Right atrium auricular region (tissue), 2 donors: ENCODE measurements around the gene MMEL1. TPM values are rescaled to one million over a fixed set of nuclear protein-coding genes. Genes with fewer than 3 reads are reported as not detected.

Experiments
- DNase-seq: peaks from one replicate; pipeline ENCODE4 v3.0.0-alpha.2; 2019; ENCODE audit warnings: low spot score
- H3K27ac ChIP-seq, 2 donors: fragments of 200-600 bp; sonication (generic); 1 replicate in 1 of 2; 2 replicates in 1 of 2; pipeline ENCODE4 v1.5.1; 2016 to 2019
- H3K27me3 ChIP-seq, 2 donors: fragments of 200-600 bp; sonication (generic); one replicate each; pipeline versions ENCODE4 v1.5.1 to v1.6.0; 2017 to 2019
- H3K36me3 ChIP-seq: fragments of 200-600 bp; sonication (generic); one replicate; pipeline ENCODE4 v1.5.1; 2016
- H3K4me1 ChIP-seq, 2 donors: fragments of 200-600 bp; sonication (generic); one replicate each; pipeline versions ENCODE4 v1.5.1 to v1.6.0; 2017 to 2019
- H3K4me3 ChIP-seq, 2 donors: fragments of 200-600 bp; sonication (generic); 1 replicate in 1 of 2; 2 replicates in 1 of 2; pipeline ENCODE4 v1.5.1; 2017 to 2019; ENCODE audit warnings: mild to moderate bottlenecking in 1 of 2, moderate library complexity in 1 of 2
- H3K9me3 ChIP-seq, 2 donors: fragments of 200-600 bp; sonication (generic); one replicate each; pipeline ENCODE4 v1.5.1; 2019
- CTCF ChIP-seq, 2 donors: fragments of 200-600 bp; sonication (generic); IDR thresholded peaks; one replicate each; pipeline ENCODE4 v1.5.1; 2019; ENCODE audit warnings: antibody characterized with exemption in 2 of 2
- total RNA-seq, 2 donors: library from RNA; depleted of rRNA; stranded (reverse); fragments of >200 nt; gene quantifications; one replicate each; pipeline ENCODE4 v1.1.0, GENCODE V29; 2016

The MMEL1 gene
- total RNA-seq, 2 donors from 2014 or later = not detected

- no peak for TF ChIP-seq CTCF (IDR thresholded peaks at IDR 0.05)
- no peaks in the 10 kb centered on the region for H3K27me3 ChIP-seq
- H3K4me3 ChIP-seq = no peak overlapping the region
- H3K36me3 ChIP-seq = no peaks in the 10 kb centered on the region
- no peak overlapping the region for H3K27ac ChIP-seq
- no peak for DNase-seq
- no peaks in the 10 kb centered on the region for H3K4me1 ChIP-seq
- H3K9me3 ChIP-seq = no peaks in the 10 kb centered on the region
Measured at GRCh38 chr1:2567083-2567679, 65.6 kb downstream of the MMEL1 start.

- Histone ChIP-seq H3K9me3 (no peaks in the 10 kb centered on the region), H3K4me3 (no peak overlapping the region), H3K4me1 (no peaks in the 10 kb centered on the region), H3K27me3 (no peaks in the 10 kb centered on the region), H3K27ac (no peak overlapping the region), H3K36me3 (peaks cover 6% of the 10 kb centered on the region)
- no peak for TF ChIP-seq CTCF (IDR thresholded peaks at IDR 0.05)
- no peak for DNase-seq
Measured at GRCh38 chr1:2566101-2567045, 66.4 kb downstream of the MMEL1 start.

GRCh38 chr1:2564815-2565374 is 67.9 kb downstream of the MMEL1 start:
- no peaks in the 10 kb centered on the region for H3K4me1 ChIP-seq
- H3K36me3 ChIP-seq = peaks cover 6% of the 10 kb centered on the region
- DNase-seq = no peak
- H3K9me3 ChIP-seq = no peaks in the 10 kb centered on the region
- H3K4me3 ChIP-seq = no peak overlapping the region
- H3K27ac ChIP-seq = no peak overlapping the region
- no peaks in the 10 kb centered on the region for H3K27me3 ChIP-seq
- TF ChIP-seq CTCF (IDR thresholded peaks at IDR 0.05) = no peak

DNA sequence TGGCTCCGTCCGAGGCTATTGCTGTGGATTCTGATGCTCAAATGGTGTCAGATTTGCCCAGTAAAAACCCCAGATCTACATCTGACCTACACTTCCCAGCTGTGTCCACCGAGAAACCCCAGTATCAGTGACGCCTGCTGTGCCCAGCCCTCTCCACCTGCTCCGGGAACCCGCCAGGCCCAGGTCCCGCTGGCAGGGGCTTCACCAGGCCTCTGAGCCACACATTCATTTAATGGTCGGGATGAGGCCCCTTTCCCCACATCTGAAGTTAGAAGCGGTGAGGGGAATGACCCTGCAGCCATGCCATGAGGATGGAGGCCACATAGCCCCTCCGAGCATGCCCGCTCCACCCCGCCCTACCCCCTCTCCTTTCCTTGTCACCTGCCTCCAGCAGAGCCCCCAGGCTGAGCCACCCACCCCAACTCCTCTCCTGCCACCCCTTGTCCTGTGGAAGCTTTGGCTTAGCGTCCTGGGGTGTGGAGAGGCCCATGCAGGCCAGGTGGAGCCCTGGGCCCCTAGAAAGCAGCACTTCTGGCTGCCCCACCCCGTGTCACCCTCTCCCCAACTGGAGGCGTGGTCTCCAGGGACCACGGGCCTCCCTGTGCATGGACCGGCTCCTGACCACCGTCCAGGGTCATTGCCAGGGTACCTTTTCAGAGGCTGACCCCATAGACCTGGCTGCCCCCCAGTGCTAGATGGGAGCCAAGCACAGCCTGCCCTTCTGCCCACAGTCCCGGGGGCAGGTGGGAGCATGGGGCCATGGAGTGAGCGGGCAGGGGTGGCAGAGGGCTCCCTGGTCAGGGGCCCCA is 68.6 kb downstream of the MMEL1 start:
- no peak for DNase-seq
- H3K27me3 ChIP-seq = no peaks in the 10 kb centered on the region

More for the DNA sequence above, 68.6 kb downstream of the MMEL1 start:
- Histone ChIP-seq H3K36me3 (peaks cover 6% of the 10 kb centered on the region), H3K4me3 (no peak overlapping the region), H3K4me1 (no peaks in the 10 kb centered on the region), H3K27ac (no peak overlapping the region), H3K9me3 (no peaks in the 10 kb centered on the region)
- TF ChIP-seq CTCF (IDR thresholded peaks at IDR 0.05) = no peak
